Activated CD8-positive, alpha-beta memory T cell treated with anti-CD3 and anti-CD28 coated beads for 1 hour (primary cell): ENCODE data around the gene FCER2.

ENCODE experiments used
- DNase-seq, 2 donors: peaks; one replicate each; pipeline ENCODE4 v3.0.0-alpha.2; 2020; ENCODE audit warnings: low read depth in 1 of 2; ENCODE audit errors: extremely low read depth in 1 of 2

Gene FCER2

DNA sequence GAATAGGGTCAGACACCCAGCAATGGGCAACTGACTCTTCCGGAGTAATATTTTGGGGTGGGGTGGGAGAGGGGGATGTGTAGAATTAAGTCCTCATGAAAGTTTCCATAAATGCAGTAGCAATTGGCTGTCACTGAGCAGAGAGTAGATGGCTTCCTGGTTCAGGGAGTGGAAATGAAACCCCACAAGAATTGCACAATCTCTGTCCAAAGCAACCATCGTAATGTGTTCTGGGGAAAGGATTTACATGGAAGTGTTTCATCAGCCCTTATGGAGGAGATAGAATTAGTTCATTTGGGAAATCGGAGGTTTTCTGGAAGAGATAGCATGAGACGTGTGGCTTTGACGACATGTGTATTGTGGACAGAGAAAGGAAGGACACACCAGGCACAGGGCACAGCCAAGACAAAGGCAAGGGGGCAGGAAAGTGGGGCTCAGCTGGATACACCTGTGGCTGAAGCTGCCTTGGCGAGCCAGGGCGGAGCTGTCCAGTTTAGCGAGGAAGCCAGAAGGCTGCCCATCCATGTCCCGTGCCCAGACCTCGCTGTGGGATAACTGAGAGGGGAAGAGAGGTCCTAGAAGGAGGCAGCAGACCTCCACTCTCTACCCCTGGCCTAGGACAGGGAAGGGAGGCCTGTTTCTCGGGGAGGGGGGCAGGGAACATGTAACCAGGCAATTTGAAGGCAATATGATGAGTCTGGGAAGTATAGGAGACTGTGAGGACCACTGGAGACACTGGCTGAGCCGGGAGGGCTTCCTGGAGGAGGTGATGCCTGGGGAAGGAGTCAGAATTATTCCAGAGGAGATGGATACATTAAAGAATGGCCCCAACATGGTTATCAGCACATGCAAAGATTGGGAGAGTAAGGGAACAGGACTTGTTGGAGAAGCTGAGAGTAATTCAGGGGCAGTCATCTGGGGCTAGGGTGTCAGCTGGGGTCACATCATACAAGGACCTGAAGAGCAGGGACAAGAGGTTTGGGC lies 32.6 kb upstream of the FCER2 start:
- DNase-seq, result no peak

DNA sequence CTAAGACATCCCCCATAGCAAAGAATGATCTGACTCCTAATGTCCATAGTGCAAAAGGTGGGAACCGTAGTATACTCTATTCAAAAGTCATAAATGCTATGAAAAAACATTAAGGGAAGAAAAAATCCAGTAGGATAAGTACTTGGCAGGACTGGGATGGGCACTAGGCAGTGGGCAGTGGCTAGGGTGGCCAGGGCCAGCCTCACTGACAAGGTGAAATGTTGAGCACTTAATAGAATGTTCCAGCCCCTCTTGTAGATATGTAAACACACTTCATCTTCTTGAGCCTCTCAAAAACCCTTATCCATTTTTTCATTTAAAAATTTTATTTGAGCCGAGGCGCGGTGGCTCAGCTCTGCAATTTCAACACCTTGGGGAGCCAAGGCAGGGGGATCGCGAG lies 31.4 kb upstream of the FCER2 start:
- DNase-seq, result no peak

DNA sequence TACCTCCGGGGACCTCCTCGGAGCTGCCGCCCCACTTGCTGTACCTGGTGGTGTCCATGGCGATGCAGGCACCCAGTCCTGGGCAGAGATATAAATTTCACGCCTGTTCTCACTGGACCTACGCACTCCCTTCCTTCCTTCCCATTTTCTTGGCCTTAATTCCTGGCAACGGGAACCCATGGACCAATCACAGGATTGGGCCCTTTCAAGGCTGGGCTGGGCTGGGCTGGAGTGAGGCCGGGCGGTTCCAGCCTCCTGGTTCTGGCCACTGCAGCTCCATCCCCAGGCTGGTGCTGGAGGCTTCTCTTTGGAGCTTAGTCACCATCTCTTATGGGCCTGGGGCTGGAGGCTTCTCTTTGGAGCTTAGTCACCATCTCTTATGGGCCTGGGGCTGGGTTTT lies 30.1 kb upstream of the FCER2 start, which contains the start of gene CLEC4G:
TSS of gene CLEC4G (minus strand) at position 66 of the 400 bp plus-strand sequence. CDS start at position 58, 8 bp downstream.
- DNase-seq, result no peak

DNA sequence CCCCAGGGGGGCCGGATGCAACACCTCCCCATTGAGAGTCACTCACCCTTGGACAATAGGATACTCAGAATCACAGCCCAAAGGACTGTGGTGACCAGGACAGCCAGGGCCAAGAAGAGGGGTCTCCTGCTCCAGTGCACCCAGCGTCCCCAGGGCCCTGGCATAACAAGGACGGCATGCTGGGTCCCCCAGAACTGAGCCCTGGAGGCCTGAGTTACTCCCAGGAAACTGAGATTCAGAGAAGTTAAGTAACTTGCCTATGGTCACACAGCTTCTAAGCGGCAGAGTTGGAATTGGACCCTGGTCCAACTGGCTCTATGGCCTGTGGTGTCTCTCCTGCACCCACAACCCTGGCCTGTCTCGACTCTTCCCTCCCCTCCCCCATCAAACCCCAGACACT lies 29.7 kb upstream of the FCER2 start:
- DNase-seq, result no peak

DNA sequence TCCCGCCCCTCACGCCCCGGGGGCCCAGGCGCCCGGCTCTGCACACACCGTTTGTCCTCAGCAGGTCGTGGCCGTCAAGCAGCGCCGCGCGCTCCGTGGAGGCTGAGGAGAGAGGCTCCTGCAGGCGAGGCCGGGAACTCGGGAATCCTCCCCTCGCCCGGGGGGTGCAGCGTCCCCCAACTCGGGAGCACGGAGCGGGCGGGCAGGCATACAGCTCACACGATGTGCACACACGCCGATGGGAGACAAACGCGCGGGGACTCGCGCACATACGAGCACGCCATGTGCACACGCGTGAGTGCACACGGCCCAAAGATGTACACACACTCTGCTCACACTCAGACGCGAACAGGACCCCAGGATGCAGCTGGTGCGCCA lies 29.3 kb upstream of the FCER2 start:
- DNase-seq, result no peak

DNA sequence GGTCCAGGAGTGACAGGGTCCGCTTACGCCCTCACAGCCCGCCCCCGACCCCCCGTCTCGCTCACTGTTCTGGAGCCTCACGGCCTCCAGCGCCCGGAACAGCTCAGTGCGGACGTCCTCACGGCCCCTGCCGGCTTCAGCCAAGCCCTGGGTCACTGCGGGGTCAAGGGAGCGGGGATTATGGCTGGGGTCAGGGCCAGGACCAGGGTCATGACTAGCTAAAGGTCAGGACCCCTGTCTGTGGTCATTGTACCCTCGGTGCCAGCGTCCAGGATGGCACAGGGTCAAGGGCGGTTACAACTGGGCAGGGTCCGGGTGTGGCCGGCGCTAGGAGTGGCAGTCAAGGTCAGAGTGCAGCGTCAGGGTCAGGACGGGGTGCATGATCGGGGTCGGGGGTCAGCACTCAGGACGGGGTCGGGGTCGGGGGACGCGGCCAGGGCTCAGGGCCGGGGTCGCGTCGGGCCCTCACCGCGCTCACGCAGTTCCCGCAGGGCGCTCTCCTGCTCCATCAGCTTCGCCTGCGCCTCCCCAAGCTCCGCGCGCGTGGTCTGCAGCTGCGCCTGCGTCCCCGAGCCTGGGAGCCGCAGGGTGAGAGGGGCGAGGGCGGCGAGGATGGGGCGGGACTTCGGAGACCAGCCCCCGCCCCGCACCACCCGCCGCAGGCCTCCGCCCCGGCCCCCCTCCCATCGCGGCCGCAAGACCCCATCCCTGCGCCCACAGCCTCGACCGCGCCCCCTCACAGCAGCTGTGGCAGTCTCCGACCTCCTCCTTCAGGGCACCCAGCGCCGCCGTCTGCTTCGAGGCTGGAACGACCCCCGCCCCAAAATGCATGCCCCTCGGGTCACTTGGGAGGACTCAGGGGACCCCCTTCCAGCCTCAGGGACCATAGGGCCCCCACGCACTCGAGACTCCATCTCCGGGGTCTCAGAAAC lies 28.6 kb upstream of the FCER2 start:
- DNase-seq, result no peak

DNA sequence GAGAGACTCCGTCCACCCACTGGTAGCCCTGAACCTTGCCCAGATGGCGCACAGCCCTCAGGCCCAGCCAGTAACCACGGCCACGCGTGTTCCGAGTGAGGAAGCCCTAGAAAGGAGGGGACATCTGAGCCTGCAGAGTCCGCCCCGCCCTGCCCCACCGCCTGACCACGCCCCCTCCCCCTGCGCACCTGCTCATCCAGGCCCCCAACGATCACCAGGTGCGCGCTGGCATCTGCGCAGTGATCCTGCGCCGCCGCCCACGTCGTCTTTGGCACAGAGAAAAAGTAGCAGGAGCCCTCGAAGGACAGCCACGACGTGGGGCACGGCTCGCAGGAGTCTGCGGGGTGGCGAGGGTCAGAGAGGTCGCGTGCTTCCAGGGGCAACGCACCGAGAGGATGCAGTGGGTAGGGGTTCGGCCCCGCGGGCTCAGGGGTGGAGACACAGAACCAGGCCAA lies 27.9 kb upstream of the FCER2 start:
- no peak for DNase-seq

DNA sequence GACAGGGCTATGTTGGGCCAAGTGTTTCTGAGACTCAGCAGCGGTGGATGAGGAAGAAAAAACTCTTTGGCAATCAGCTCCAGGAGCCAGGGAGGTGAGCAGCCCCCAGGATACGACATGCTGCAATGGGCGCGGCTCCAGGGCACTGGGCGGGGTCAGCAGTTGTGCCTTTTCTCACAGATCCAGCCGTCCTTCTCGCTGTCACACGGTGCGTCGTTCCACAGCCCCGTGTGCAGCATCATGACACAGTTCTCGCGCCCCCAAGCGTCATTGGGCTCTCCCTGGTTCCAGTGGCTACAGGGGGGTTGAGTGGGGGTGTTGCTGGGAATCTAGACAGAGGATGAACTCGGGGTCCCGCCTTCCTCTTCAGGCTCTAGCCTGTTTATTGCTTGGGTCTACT lies 27.3 kb upstream of the FCER2 start:
- no peak for DNase-seq

DNA sequence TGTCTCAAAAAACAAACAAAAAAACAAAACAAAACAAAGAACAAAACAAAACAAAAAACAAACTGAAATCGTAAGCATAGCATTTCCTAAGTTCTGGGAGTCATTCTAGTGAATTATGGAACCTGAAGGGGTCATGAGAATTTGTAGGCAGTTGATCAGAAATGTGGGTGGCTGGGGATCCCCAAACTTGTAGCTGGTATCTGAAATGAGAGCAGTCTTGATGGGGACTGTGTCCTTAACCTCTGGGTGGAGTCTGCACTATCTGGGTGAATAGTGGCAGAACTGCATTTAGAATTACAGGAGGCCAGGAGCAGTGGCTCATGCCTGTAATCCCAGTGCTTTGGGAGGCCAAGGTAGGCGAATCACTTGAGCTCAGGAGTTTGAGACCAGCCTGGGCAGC lies 23.9 kb upstream of the FCER2 start:
- DNase-seq, result no peak

DNA sequence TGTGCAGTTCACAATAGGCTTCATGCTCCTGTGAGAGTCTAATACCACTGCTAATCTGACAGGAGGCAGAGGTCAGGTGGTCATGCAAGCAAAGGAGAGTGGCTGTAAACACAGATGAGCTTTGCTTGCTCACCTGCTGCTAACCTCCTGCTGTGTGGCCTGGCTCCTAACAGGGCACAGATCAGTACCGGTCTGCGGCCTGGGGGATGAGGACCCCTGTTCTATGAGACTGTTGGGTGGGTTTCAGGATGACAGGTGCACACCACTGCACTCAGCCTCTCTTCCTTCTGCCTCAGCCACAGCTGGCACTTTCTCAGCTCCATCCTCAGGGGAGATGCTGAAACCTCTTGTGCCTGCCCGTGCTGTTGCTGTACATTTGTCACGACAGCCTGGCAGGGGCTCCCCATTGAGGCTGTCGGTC lies 20.3 kb upstream of the FCER2 start:
- no peak for DNase-seq

DNA sequence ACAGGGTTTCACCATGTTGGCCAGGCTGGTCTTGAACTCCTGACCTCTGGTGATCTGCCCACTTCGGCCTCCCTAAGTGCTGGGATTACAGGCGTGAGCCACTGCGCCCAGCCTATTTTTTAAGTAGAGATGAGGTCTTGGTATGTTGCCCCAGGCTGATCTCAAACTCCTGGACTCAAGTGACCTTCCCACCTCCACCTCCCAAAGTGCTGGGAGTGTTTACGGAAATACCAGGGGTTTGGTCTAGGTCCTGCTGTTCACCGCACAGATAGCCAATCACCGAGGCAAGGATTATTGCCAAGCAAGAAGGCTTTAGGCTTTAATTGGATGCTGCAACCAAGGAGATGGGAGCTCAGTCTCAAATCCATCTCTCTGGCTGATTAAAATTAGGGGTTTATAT lies 18.4 kb upstream of the FCER2 start:
- DNase-seq, result no peak

DNA sequence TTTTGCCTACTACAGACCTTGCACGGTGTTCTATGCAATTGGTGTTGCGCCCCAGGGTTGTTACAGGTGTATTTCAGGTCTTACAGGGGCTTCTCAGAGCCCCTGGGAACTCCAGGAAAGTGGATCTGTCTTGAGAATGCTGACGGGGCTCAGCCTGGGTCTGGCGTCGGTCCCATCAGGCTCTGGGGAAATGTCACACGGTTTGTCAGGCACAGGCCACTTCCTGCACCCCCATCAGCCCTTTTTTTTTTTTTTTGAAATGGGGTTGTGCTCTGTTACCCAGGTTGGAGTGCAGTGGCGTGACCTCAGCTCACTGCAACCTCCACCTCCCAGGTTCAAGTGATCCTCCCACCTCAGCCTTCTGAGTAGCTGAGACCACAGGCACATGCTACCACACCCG lies 16.7 kb upstream of the FCER2 start:
- no peak for DNase-seq

DNA sequence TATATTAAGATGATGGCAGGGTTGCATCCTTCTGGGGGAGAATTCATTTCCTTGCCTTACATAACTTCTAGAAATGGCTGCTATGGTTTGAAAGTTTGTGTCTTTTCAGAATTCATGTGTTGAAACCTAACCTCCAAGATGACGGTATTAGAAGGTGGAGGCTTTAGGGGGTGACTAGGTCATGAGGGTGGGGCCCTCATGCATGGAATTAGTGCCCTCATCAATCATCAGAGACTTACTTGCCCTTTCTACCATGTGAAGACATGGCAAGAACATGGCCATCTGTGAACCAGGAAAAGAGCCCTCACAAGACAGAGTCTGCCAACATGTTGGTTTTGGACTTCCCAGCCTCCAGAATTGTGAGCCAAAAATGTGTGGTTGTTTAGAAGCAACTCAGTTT lies 14.8 kb upstream of the FCER2 start:
- no peak for DNase-seq

DNA sequence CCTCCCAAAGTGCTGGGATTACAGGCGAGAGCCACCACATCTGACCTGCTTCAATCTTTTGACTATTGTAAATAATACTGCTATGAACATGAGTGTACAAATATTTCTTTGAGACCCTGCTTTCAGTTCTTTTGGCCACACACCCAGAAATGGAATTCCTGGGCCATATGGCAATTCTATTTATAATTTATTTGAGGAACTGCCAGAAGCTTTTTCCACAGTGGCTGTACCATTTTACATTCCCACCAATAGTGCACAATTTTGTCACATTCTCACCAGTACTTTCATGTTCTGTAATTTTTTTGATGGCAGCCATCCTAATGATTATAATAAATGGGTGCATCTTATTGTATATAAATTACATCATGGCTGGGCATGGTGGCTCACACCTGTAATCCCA lies 13.7 kb upstream of the FCER2 start:
- no peak for DNase-seq

DNA sequence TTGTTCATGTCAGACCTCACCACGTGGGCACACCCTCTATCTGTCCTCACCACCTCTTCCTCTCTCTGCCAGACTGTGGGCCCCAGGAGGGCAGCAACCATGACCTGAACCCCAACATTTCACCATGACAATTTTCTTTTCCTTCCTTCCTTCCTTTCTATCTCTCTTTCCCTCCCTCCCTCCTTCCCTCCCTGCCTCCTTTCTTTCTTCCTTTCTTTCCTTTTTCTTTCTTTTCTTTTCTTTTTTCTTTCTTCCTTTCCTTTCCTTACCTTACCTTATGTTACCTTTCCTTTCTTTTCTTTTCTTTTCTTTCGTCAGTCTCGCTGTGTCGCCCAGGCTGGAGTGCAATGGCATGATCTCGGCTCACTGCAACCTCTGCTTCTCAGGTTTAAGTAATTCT lies 8.7 kb upstream of the FCER2 start:
- no peak for DNase-seq

DNA sequence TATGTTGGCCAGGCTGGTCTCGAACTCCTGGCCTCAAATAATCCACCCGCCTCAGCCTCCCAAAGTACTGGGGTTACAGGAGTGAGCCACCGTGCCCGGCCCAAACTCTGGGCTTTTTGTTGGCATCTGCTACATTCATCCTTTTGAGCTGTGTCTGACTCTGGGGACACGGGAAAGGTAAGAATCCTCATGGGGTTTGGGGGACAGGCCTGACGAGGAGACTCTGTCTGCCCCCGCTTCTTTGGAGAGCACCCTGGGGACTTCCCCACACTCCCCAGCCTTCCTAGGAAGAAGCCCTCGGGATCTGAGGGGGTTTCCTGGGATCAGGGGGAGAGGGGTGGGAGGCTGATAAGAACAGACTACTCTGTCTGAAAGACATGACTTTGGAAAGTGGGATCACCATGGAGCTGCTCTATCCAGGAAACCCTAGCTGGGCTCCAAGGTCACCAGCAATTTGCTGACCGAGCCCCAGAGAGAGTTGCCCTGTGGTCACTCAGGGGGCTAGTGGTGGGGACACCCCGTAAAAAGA lies 8.1 kb upstream of the FCER2 start:
- DNase-seq, result no peak

DNA sequence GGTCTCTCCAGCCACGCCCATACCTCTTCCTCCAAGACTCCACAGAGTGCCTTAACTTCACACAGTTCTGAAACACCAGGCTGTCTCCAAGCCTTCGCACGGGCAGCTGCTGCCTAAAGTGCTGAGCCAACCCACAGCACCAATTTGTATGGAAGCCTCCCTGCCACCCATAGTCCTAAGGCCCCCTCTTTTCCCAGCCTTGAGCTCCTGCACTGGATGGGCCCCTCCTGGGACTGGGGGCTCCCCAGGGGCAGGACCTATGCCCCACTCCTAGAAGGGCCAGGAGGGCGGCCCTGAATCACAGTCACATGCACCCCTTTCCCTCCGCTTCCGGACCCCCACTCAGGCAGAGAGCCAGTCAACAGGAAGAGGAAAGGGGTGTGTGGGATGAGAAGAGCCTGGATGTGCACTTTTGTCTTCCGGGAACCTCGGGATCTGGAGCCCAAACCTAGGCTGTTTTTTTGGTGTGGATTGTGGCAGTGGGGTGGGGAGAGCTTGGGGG lies 5.1 kb upstream of the FCER2 start:
- DNase-seq, result no peak

DNA sequence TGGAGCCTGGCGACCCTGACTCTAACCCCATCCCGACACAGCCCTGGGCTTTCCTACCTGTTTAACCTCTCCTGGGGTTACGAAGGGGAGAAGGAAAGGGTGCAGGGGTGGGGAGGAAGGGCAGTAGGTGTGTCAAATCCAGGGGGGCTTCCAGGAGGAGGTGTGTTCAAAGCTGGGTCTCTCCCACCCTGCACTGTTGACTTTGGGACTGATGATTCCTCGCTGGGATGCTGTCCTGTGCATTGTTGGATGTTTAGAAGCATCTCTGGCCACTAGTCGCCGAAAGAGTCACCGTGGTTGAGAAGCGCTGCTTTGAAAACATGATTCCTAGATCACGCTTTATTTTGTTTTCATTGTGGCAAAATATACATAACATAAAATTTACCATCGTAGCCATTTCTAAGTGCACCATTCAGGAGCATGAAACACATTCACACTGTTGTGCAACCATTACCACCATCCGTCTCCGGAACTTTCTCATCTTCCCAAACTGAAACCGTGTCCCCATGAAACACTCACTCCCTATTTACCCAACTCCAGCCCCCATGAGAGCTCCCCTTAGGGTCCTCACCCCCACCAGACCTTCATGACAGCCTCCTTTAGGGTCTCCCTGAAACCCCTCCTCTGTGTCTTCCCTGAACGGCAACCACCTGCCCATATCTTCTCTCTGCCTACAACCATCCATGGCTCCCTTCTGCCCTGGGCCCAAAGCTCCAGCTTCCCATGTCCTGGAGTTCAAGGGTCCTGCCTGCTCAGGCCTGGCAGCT lies 4.4 kb upstream of the FCER2 start:
- no peak for DNase-seq

DNA sequence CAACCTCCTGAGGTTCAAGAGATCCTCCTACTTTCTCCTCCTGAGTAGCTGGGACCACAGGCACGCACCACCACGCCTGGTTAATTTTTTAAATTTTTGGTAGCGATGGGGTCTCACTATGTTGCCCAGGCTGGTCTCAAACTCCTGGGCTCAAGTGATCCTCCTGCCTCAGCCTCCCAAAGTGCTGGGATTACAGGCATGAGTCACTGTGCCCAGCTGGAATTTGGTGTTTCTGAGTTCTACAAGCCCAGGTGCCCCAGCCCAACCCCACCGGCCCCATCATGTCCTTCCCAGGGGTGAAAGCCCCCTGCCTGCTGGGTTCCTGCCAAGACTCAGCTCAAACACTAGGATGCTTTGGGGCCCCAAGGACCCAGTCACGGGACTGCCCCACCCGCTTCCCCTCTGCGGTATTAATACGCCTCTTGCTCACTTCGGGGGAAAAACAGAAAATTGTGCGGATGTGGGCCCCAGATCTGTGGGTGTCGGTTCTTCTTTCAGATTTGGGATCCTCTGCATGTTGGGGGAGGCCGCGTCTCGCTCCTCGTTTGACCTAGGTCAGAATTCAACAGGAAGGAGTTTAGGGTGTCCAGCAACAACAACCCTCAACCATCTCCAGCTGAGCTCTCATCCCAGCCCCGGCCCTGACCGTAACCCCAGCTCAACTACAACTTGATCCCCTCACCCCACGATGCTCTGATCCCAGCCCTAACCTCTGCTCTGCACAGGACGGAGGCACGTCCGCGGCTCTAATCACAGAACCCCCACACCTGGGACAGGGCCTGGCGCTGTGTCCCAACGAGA lies 3.7 kb upstream of the FCER2 start:
- DNase-seq, result peak; percentile 28 to 50
